GM21381 (cell line): ENCODE results near the gene EDIL3.

Experiments
- ATAC-seq: cut with Tn5 transposase; IDR thresholded peaks from one replicate; pipeline ENCODE4 v1.9.1; 2021; ENCODE audit warnings: mild to moderate bottlenecking, moderate library complexity; ENCODE audit not compliant: unreplicated experiment

Gene EDIL3

GRCh38 chr5:83919071-83920041 lies 465.3 kb downstream of the EDIL3 start:
- ATAC-seq: no peak

GRCh38 chr5:83917261-83917908 lies 467.3 kb downstream of the EDIL3 start:
- no peak for ATAC-seq

- no peak for ATAC-seq
Measured at GRCh38 chr5:83914662-83915418, 469.8 kb downstream of the EDIL3 start.

GRCh38 chr5:83914199-83914598 lies 470.5 kb downstream of the EDIL3 start:
- no peak for ATAC-seq

GRCh38 chr5:83913593-83913992 lies 471.1 kb downstream of the EDIL3 start:
- ATAC-seq: no peak

- ATAC-seq: no peak
Measured at GRCh38 chr5:83911367-83911919, 473.2 kb downstream of the EDIL3 start.

- no peak for ATAC-seq
Measured at GRCh38 chr5:83900306-83900705, 484.4 kb downstream of the EDIL3 start.

GRCh38 chr5:83899326-83899970 lies 485.2 kb downstream of the EDIL3 start:
- ATAC-seq: no peak

- ATAC-seq: no peak
Measured at GRCh38 chr5:83895860-83896259, 488.8 kb downstream of the EDIL3 start.

GRCh38 chr5:83891261-83891660 lies 493.4 kb downstream of the EDIL3 start:
- no peak for ATAC-seq
